ENCODE data around the gene PLXNB2.

GRCh38 chr22:50244420-50245213, 62.8 kb downstream of the PLXNB2 start, which contains the start of gene TUBGCP6:
- TF ChIP-seq, protein P1, sequence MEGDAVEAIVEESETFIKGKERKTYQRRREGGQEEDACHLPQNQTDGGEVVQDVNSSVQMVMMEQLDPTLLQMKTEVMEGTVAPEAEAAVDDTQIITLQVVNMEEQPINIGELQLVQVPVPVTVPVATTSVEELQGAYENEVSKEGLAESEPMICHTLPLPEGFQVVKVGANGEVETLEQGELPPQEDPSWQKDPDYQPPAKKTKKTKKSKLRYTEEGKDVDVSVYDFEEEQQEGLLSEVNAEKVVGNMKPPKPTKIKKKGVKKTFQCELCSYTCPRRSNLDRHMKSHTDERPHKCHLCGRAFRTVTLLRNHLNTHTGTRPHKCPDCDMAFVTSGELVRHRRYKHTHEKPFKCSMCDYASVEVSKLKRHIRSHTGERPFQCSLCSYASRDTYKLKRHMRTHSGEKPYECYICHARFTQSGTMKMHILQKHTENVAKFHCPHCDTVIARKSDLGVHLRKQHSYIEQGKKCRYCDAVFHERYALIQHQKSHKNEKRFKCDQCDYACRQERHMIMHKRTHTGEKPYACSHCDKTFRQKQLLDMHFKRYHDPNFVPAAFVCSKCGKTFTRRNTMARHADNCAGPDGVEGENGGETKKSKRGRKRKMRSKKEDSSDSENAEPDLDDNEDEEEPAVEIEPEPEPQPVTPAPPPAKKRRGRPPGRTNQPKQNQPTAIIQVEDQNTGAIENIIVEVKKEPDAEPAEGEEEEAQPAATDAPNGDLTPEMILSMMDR (conservative IDR thresholded peaks at IDR 0.05; ENCODE audit: low read depth, low read length), result 0 out of 2 replicates have a peak, but pooled peaks have one; percentile 16
- TF ChIP-seq EZH2 (IDR thresholded peaks at IDR 0.05; ENCODE audit: borderline replicate concordance, low read depth, low read length, poor library complexity, severe bottlenecking), result no peak

Data from A673 (cell line).